ENCODE data around the gene RAMACL. TPM values are rescaled to one million over a fixed set of nuclear protein-coding genes. Genes with fewer than 3 reads are reported as not detected.

Gene RAMACL
- total RNA-seq, 4 donors from 2014 or later, result 1.5 to 8.1 (median 1.8) TPM; not detected in 1

DNA sequence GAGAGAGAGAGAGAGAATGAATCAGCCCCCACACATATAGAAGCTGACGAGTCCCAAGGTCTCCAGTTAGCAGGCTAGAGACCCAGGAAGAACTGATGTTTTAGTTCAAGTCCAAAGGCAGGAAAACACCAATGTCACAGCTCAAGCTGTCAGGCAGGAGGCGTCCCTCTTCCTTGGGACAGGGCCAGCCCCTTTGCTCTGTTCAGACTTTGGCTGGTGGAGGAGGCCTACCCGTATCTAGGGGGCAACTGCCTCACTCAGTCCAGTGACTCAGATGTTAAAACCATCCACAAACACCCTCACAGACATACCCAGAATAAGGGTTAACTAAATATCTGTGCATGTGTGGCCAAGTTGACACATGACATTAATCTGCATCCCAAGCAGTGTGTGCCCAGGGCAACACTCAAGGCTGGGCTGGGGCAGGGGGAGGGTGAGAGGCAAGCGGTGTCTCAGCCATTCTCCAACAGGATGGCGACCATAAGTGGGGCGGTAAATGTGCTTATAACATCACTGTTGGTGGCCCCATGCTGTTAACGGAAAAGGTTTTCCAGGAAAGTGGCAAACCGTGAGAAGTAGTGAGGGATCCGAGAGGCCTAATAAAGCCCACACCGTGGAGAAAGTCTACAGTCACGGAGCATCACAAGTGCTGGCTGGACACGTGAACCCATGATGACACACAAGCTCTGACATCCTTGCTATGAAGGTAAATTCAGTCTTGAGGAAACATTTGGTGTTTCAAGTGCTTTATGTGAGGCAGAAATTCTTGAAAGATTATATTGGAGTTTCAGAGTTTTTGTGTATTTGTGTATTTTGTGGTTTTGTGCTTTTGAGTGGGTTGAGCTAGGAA is 28.1 kb downstream of the RAMACL start:
- H3K4me1 ChIP-seq, result peaks cover 0 to 4% of the 10 kb centered on the region in 2 donors
- no peak for DNase-seq
- TF ChIP-seq POLR2A (IDR thresholded peaks at IDR 0.05), result no peak
- TF ChIP-seq, protein P1, sequence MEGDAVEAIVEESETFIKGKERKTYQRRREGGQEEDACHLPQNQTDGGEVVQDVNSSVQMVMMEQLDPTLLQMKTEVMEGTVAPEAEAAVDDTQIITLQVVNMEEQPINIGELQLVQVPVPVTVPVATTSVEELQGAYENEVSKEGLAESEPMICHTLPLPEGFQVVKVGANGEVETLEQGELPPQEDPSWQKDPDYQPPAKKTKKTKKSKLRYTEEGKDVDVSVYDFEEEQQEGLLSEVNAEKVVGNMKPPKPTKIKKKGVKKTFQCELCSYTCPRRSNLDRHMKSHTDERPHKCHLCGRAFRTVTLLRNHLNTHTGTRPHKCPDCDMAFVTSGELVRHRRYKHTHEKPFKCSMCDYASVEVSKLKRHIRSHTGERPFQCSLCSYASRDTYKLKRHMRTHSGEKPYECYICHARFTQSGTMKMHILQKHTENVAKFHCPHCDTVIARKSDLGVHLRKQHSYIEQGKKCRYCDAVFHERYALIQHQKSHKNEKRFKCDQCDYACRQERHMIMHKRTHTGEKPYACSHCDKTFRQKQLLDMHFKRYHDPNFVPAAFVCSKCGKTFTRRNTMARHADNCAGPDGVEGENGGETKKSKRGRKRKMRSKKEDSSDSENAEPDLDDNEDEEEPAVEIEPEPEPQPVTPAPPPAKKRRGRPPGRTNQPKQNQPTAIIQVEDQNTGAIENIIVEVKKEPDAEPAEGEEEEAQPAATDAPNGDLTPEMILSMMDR (IDR thresholded peaks at IDR 0.05), result no peak
- H3K27me3 ChIP-seq, result no peaks in the 10 kb centered on the region
- no peak overlapping the region for H3K4me3 ChIP-seq
- H3K9me3 ChIP-seq, result no peaks in the 10 kb centered on the region
- H3K36me3 ChIP-seq, result no peaks in the 10 kb centered on the region
- intact Hi-C loops (cut with DNase I; ENCODE audit: low total_unique reads), result no loop called here
- H3K27ac ChIP-seq, result no peak overlapping the region

DNA sequence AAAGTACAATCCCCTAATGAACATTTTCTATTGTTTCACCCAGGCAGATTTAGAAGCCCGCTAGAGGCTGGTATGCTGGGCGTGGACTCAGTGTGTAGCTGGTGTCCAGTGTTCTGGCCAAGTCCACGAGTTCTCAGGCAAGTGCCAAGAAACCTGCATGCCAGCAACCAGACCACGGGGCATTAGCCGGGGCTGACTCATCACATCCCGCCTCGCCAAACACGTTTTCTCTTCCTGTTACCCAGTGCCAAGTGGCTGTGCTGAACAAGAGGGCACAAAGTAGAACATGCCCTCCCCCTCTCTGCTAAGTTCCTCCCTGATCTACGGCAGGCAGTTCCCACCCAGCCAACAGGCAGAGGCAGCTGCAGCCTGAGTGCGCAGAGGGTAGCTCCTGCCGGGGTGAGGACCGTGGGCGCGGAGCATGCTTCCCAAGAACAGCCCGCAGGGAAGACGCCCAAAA is 29.6 kb downstream of the RAMACL start:
- intact Hi-C loops (cut with DNase I; ENCODE audit: low total_unique reads), result no loop called here

DNA sequence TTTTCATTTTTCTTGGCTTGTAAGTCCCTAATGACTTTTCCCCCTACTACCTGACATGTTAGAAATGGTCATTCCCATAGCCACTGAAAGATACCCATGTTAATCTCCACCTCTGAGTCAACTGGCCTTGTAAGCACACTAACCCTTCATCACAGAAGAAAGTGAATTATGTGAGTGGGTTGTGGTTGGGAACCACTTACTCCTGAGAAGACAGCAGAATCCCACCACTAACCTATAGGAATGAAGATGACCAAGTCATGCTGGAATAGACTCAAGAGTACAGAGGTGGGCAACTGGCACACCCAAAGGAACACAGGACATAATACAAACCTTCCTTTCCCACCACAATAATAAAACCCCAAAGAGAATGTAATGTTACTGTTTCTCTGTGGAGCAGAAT is 30.1 kb downstream of the RAMACL start:
- TF ChIP-seq POLR2A (IDR thresholded peaks at IDR 0.05), result no peak
- TF ChIP-seq, protein P1 (IDR thresholded peaks at IDR 0.05), result no peak
- intact Hi-C loops (cut with DNase I; ENCODE audit: low total_unique reads), result no loop called here

More for the DNA sequence above, 29.6 kb downstream of the RAMACL start:
- no peaks in the 10 kb centered on the region for H3K27me3 ChIP-seq
- no peaks in the 10 kb centered on the region for H3K36me3 ChIP-seq
- peak overlapping the region; percentile 58 to 75 for H3K27ac ChIP-seq
- H3K4me3 ChIP-seq, result no peak overlapping the region
- H3K9me3 ChIP-seq, result no peaks in the 10 kb centered on the region
- DNase-seq, result peak; percentile 77 to 87
- H3K4me1 ChIP-seq, result no peaks in the 10 kb centered on the region
- peak in 1 of 2 donors; percentile 50 for TF ChIP-seq POLR2A (IDR thresholded peaks at IDR 0.05)
- TF ChIP-seq, protein P1 (IDR thresholded peaks at IDR 0.05), result no peak

GRCh38 chr6:166555086-166555485 is 31.4 kb downstream of the RAMACL start:
- intact Hi-C loops (cut with DNase I; ENCODE audit: low total_unique reads), result no loop called here

More for the DNA sequence above, 30.1 kb downstream of the RAMACL start:
- no peaks in the 10 kb centered on the region for H3K9me3 ChIP-seq
- H3K36me3 ChIP-seq, result no peaks in the 10 kb centered on the region
- no peak for DNase-seq
- peak overlapping the region; percentile 44 to 75 for H3K27ac ChIP-seq
- no peaks in the 10 kb centered on the region for H3K4me1 ChIP-seq
- H3K4me3 ChIP-seq, result no peak overlapping the region
- no peaks in the 10 kb centered on the region for H3K27me3 ChIP-seq

More at GRCh38 chr6:166555086-166555485, 31.4 kb downstream of the RAMACL start:
- Histone ChIP-seq H3K27ac (peak overlapping the region; percentile 45 to 65), H3K9me3 (no peaks in the 10 kb centered on the region), H3K4me3 (no peak overlapping the region), H3K36me3 (no peaks in the 10 kb centered on the region), H3K4me1 (no peaks in the 10 kb centered on the region), H3K27me3 (no peaks in the 10 kb centered on the region)
- TF ChIP-seq, protein P1 (IDR thresholded peaks at IDR 0.05), result no peak
- TF ChIP-seq POLR2A (IDR thresholded peaks at IDR 0.05), result no peak
- DNase-seq, result no peak

Measured in uterus (tissue), 4 donors.